Suppressor macrophage treated with lipopolysaccharide for 4 hours (primary cell): ENCODE data around the gene SRPK1.

Experiments used
- DNase-seq: peaks from one replicate; pipeline ENCODE4 v3.0.0-alpha.2; 2020

Gene SRPK1

GRCh38 chr6:35810971-35811698, 109.8 kb downstream of the SRPK1 start:
- peak; percentile 8 for DNase-seq

- no peak for DNase-seq
Observed at GRCh38 chr6:35809809-35810208, 111.1 kb downstream of the SRPK1 start.

GRCh38 chr6:35808688-35809087, 112.2 kb downstream of the SRPK1 start:
- no peak for DNase-seq

- peak; percentile 39 for DNase-seq
Observed at GRCh38 chr6:35804996-35805736, 115.7 kb downstream of the SRPK1 start, which contains the start of gene LHFPL5. Gene LHFPL5 (plus strand): TSS chr6:35805352. CDS start chr6:35805671, 319 bp downstream.

- DNase-seq, result no peak
Observed at GRCh38 chr6:35801148-35801547, 119.8 kb downstream of the SRPK1 start.

GRCh38 chr6:35798706-35799105, 122.2 kb downstream of the SRPK1 start:
- no peak for DNase-seq

- DNase-seq, result no peak
Observed at GRCh38 chr6:35797837-35798526, 122.9 kb downstream of the SRPK1 start.

GRCh38 chr6:35796236-35796635, 124.7 kb downstream of the SRPK1 start:
- DNase-seq, result no peak

GRCh38 chr6:35795453-35796071, 125.3 kb downstream of the SRPK1 start:
- no peak for DNase-seq

- DNase-seq, result no peak
Observed at GRCh38 chr6:35794536-35795452, 126.1 kb downstream of the SRPK1 start.

- no peak for DNase-seq
Observed at GRCh38 chr6:35790683-35791082, 130.2 kb downstream of the SRPK1 start.

GRCh38 chr6:35788423-35788982, 132.4 kb downstream of the SRPK1 start:
- no peak for DNase-seq

GRCh38 chr6:35787266-35788218, 133.4 kb downstream of the SRPK1 start:
- no peak for DNase-seq

GRCh38 chr6:35786810-35787209, 134.1 kb downstream of the SRPK1 start:
- no peak for DNase-seq

GRCh38 chr6:35786272-35786671, 134.6 kb downstream of the SRPK1 start:
- no peak for DNase-seq

- no peak for DNase-seq
Observed at GRCh38 chr6:35784200-35784599, 136.7 kb downstream of the SRPK1 start.
